Transverse colon (tissue), 4 donors: ENCODE data around the gene CNOT4. TPM values are rescaled to one million over a fixed set of nuclear protein-coding genes. Genes with fewer than 3 reads are reported as not detected.

Experiments
- DNase-seq: peaks from one replicate; pipeline ENCODE4 v3.0.0-alpha.2; 2019
- H3K27ac ChIP-seq, 4 donors: fragments of 200-600 bp; sonication (generic); 2 replicates each; pipeline ENCODE4 v1.5.1; 2016 to 2018; ENCODE audit warnings: inconsistent platforms in 4 of 4
- H3K27me3 ChIP-seq: fragments of 200-600 bp; sonication (generic); 2 replicates; pipeline ENCODE4 v1.5.1; 2017; ENCODE audit warnings: inconsistent platforms
- H3K36me3 ChIP-seq, 4 donors: fragments of 200-600 bp; sonication (generic); 2 replicates each; pipeline ENCODE4 v1.5.1; 2017 to 2019; ENCODE audit warnings: inconsistent platforms in 4 of 4
- H3K4me1 ChIP-seq, 4 donors: fragments of 200-600 bp; sonication (generic); 2 replicates each; pipeline ENCODE4 v1.5.1; 2017 to 2020; ENCODE audit warnings: inconsistent platforms in 4 of 4
- H3K4me3 ChIP-seq, 4 donors: fragments of 200-600 bp; sonication (generic); 1 replicate in 1 of 4; 2 replicates in 3 of 4; pipeline versions ENCODE4 v1.5.1 to v1.6.1; 2017 to 2019; ENCODE audit warnings: inconsistent platforms in 4 of 4
- H3K9me3 ChIP-seq, 2 donors: fragments of 200-600 bp; sonication (generic); 2 replicates each; pipeline ENCODE4 v1.5.1; 2017 to 2019; ENCODE audit warnings: inconsistent platforms in 2 of 2
- EP300 ChIP-seq: sonication (generic); formaldehyde crosslinking; IDR thresholded peaks from one replicate; pipeline ENCODE4 v1.6.1; 2017; ENCODE audit warnings: antibody characterized with exemption, low read depth
- POLR2A ChIP-seq: fragments of 450-650 bp; IDR thresholded peaks from one replicate; pipeline ENCODE4 v1.6.1; 2016; ENCODE audit warnings: antibody characterized with exemption, mild to moderate bottlenecking, moderate library complexity
- POLR2AphosphoS5 ChIP-seq, 3 donors: sonication (generic); formaldehyde crosslinking; IDR thresholded peaks; one replicate each; pipeline ENCODE4 v1.6.1; 2016; ENCODE audit warnings: antibody characterized with exemption in 3 of 3
- WGBS, 2 donors: methylation state at CpG; one replicate each; pipeline ENCODE4 v1.1.5; 2018; ENCODE audit warnings: low coverage in 1 of 2; 5-methylcytosine and 5-hydroxymethylcytosine counted together
- in situ Hi-C, 4 donors: fragments of 200-750 bp; cut with MboI; loops; one replicate each; pipeline versions ENCODE4 v1.15.0 to v1.15.1; 2017; ENCODE audit warnings: low sequenced_read_pairs in 3 of 4, low pct_ligation_motif_present in 1 of 4, low pct_unique_long_range_greater_than_20kb in 1 of 4
- intact Hi-C: fragments of 100-400 bp; cut with DNase I; formaldehyde crosslinking; loops from one replicate; pipeline ENCODE4 v1.15.1; 2023; ENCODE audit warnings: low total_unique reads
- total RNA-seq, 4 donors: library from RNA; depleted of rRNA; stranded (reverse); fragments of >200 nt; gene quantifications; one replicate each; pipeline ENCODE4 v1.1.0, GENCODE V29; 2016
- TF ChIP-seq, protein P1 (sequence below), 5 experiments: fragments of 200-600 bp in 3 of 5; fragments of 450-650 bp in 2 of 5; sonication (generic) in 3 of 5; IDR thresholded peaks; 1 replicate in 2 of 5; 2 replicates in 3 of 5; pipeline ENCODE4 v1.5.1; 2016 to 2017; ENCODE audit warnings: antibody characterized with exemption in 5 of 5, inconsistent platforms in 3 of 5, mild to moderate bottlenecking in 2 of 5, moderate library complexity in 1 of 5

CNOT4 gene
- total RNA-seq, 4 donors from 2014 or later, result 18.4 to 82.2 (median 29.9) TPM

- in situ Hi-C loops, result no loop called here
- intact Hi-C loops, result no loop called here
- Histone ChIP-seq H3K27me3 (no peaks in the 10 kb centered on the region), H3K4me1 (no peaks in the 10 kb centered on the region), H3K4me3 (no peak overlapping the region), H3K9me3 (no peaks in the 10 kb centered on the region), H3K36me3 (peaks cover 0 to 4% (median 0%) of the 10 kb centered on the region in 4 donors), H3K27ac (no peak overlapping the region)
- no peak for DNase-seq
- WGBS, 2 donors, result 100% methylated on average over 1 to 2 of the region's 2 CpGs
- TF ChIP-seq POLR2A (no peak), POLR2AphosphoS5 (IDR thresholded peaks at IDR 0.05) (no peak), EP300 (no peak)
- TF ChIP-seq, protein P1, sequence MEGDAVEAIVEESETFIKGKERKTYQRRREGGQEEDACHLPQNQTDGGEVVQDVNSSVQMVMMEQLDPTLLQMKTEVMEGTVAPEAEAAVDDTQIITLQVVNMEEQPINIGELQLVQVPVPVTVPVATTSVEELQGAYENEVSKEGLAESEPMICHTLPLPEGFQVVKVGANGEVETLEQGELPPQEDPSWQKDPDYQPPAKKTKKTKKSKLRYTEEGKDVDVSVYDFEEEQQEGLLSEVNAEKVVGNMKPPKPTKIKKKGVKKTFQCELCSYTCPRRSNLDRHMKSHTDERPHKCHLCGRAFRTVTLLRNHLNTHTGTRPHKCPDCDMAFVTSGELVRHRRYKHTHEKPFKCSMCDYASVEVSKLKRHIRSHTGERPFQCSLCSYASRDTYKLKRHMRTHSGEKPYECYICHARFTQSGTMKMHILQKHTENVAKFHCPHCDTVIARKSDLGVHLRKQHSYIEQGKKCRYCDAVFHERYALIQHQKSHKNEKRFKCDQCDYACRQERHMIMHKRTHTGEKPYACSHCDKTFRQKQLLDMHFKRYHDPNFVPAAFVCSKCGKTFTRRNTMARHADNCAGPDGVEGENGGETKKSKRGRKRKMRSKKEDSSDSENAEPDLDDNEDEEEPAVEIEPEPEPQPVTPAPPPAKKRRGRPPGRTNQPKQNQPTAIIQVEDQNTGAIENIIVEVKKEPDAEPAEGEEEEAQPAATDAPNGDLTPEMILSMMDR (IDR thresholded peaks at IDR 0.05), result no peak
Measured at GRCh38 chr7:135405969-135406368, 103.9 kb downstream of the CNOT4 start.

- WGBS, 2 donors, result 91 to 92% methylated on average over 3 of the region's 3 CpGs
- no peak for DNase-seq
Measured at GRCh38 chr7:135403302-135403701, 106.6 kb downstream of the CNOT4 start.

DNA sequence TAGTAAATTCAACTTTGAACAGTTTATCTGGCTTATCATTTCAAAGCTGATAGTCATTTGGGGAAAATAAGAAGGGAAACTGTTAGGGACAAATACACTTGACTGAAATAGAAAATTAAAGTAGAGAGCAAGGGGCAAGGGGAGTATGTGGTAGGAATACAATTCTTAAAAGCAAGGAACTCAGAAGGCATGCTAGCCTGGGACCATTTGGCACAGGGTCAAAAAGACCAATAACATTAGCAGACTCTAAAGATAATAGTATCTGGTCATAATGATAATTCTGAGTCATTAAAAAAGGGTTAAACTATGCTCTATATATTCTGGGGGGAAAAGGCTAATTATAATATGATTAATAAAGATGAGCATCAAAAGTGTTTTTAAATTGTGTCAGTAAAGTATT lies 112.2 kb downstream of the CNOT4 start:
- DNase-seq, result no peak
- TF ChIP-seq, protein P1 (IDR thresholded peaks at IDR 0.05), result no peak
- TF ChIP-seq POLR2AphosphoS5 (IDR thresholded peaks at IDR 0.05) (no peak), EP300 (no peak), POLR2A (no peak)

More at GRCh38 chr7:135403302-135403701, 106.6 kb downstream of the CNOT4 start:
- in situ Hi-C loops (no loop called here), intact Hi-C loops (no loop called here)
- TF ChIP-seq, protein P1 (IDR thresholded peaks at IDR 0.05), result no peak
- TF ChIP-seq POLR2A (no peak), EP300 (no peak), POLR2AphosphoS5 (IDR thresholded peaks at IDR 0.05) (no peak)
- Histone ChIP-seq H3K4me3 (no peak overlapping the region), H3K4me1 (no peaks in the 10 kb centered on the region), H3K27ac (no peak overlapping the region), H3K27me3 (no peaks in the 10 kb centered on the region), H3K9me3 (no peaks in the 10 kb centered on the region), H3K36me3 (no peaks in the 10 kb centered on the region)

DNA sequence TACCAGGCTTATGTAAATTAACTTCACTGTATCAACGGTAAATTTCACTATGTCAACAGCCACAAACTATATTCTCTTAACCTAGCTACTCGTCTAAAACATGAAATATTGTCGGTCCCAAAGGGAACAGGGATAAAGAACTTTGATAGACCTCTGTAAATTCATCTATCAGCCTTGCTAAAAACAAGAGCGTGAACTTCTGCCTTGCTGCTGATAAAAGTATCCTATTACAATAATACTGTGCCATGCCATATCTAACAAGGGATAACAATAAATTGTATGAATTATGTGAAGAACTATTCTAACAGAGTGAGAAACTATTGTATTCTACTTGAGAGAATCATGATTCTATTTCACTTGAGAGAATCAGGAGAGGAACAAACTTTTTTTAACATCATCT lies 117.2 kb downstream of the CNOT4 start:
- no peaks in the 10 kb centered on the region for H3K4me1 ChIP-seq
- peaks cover 0 to 26% (median 7%) of the 10 kb centered on the region in 4 donors for H3K36me3 ChIP-seq
- DNase-seq, result no peak
- in situ Hi-C loops, result no loop called here
- TF ChIP-seq EP300, result no peak
- no peak for TF ChIP-seq POLR2A
- TF ChIP-seq, protein P1 (IDR thresholded peaks at IDR 0.05), result no peak
- TF ChIP-seq POLR2AphosphoS5 (IDR thresholded peaks at IDR 0.05), result no peak
- no peak overlapping the region for H3K4me3 ChIP-seq
- intact Hi-C loops, result no loop called here
- H3K27me3 ChIP-seq, result no peaks in the 10 kb centered on the region
- H3K9me3 ChIP-seq, result no peaks in the 10 kb centered on the region
- no peak overlapping the region for H3K27ac ChIP-seq
- WGBS, 2 donors, result 52 to 67% methylated on average over 4 of the region's 4 CpGs

More for the DNA sequence above, 112.2 kb downstream of the CNOT4 start:
- peaks cover 0 to 26% (median 4%) of the 10 kb centered on the region in 4 donors for H3K36me3 ChIP-seq
- no peaks in the 10 kb centered on the region for H3K27me3 ChIP-seq
- intact Hi-C loops, result no loop called here
- H3K9me3 ChIP-seq, result no peaks in the 10 kb centered on the region
- no peaks in the 10 kb centered on the region for H3K4me1 ChIP-seq
- in situ Hi-C loops, result no loop called here
- H3K27ac ChIP-seq, result no peak overlapping the region
- H3K4me3 ChIP-seq, result no peak overlapping the region
